ENCODE measurements around the gene VEPH1.

VEPH1 gene

DNA sequence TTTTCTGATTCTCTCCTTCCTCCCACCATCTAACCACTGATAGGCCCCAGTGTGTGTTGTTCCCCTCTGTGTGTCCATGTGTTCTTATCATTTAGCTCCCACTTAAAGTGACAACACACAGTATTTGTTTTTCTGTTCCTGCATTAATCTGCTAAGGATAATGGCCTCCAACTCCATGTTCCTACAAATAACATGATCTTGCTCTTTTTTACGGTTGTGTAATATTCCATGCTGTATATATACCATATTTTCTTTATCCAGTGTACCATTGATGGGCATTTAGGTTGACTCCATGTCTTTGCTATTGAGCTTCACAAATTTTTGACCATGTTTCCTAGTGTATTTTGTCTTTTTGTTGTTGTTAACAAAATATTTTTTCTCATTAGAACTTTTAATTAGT lies 30.6 kb downstream of the VEPH1 start:
- DNase-seq = no peak

DNA sequence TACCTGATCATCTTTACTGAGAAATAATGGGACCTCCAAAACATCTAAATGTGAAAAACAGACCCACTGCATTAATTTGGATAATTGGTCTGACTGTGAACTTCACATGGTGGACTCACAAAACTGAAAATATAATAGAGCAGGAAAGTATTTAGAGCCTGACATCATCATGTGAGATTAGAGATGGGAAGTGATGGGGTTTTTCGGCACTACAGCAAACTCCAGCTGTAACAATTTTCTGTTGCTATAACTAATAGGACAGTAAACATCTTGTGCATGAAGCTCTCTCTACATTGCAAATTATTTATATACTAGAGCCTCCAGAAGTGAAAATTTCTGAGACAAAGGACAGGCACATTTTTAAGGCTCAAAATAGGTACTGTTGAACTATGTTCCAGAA lies 32.2 kb downstream of the VEPH1 start:
- no peak for DNase-seq

DNA sequence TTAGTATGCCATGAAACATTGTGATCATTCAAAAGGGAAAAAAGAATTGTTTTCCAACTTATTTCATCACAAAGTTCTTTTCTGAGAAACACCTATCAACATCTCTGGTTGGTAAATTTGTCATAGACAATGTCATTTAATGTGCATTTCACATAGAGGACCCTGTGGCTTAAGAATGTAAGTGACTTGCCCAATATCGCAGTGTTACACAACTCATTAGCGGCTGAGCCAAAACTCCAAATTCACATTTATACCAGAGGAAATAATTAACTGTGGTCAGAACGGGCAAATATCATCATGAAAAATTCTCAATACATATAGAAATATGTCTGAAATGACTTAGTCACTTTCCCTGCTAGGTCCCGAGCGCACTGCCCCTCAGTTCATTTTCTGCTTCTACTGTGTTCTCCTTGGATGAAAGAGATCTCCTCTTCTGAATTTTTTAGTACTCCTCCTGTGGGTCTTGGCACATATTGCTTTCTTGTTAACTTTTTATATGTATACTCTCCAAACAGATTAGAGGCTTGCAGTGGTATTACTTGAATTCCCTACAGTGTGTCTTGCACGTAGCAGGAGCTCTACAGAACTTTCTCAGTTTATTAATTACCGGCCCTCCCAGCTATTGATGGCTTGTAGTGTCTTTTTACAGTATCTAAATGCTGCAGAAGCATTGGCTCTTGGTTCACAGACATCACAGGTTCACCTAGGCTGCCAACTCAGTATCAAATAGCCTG lies 33.5 kb downstream of the VEPH1 start:
- DNase-seq = peak; percentile 64

DNA sequence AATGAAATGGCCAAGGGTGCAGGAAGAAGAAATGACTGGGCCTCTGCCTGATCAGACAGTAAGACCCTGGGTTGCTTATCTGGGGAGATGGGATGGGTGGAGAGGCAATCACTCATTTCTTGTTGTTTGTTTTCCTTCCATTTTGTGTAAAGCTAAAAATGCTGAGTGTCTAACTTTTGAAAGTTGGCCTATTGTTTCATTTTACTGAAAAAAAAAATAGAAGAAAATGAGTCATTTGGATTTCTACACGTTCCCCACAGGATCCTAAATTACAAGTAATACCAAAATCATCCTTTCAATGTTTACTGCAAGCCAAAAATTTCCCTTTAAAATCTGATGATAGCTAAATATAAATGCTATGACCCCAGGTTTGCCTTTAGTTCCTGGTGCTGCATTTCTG lies 36.0 kb downstream of the VEPH1 start:
- no peak for DNase-seq

DNA sequence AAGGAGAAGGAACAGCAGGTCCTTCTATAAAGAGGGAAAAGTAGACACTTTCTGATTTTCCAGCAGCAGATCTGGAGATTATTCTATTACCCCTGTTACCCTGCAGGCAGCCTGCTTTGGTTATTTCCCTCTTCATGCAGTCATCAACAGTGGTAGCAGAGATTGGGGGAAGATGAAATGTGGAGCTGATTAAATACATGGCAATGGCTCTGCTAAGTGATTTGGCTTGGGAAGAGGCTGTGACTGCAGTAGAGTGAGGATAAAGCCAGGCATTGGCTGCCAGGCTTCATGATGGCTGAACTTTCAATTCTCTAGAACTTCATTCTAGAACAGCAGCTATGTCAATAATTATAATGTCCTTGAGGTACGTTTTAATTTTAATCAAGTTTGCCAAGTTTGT lies 37.5 kb downstream of the VEPH1 start:
- no peak for DNase-seq

DNA sequence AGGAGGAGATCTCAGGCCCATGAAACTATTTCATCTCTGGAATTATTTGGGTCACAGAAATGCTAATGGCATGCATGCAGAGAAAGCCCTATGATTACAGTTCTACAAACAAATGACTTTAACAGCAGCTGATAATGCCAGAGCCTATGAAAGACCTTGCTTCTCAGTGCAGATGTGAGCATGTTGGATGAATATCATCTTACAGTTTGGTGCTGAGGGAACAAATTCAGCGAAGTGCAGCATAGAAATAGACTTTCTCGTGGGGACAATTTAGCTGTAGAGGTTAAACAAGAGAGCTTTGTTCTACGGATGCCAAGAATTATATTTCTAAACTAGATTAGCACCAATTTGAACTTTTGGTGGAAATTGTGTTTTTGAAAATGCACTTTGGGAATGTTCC lies 38.9 kb downstream of the VEPH1 start:
- no peak for DNase-seq

DNA sequence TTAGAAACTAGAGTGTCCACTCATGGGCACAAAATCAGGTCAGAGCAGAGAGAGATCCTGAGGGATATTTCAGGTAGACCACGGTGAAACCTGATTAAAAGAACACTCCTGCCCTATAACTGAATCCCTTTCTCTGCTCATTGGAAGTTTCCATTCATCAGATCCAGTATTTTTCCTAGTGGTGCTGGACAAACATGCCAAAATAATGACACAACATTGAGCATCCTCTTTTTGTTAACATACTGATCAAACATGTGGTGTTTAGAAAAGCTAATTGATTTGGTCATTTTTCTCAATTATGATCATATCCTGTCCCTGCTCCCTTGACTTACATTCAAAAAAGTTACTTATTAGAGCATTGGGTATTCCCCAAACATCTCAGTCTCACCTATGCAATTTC lies 39.4 kb downstream of the VEPH1 start:
- DNase-seq = no peak

DNA sequence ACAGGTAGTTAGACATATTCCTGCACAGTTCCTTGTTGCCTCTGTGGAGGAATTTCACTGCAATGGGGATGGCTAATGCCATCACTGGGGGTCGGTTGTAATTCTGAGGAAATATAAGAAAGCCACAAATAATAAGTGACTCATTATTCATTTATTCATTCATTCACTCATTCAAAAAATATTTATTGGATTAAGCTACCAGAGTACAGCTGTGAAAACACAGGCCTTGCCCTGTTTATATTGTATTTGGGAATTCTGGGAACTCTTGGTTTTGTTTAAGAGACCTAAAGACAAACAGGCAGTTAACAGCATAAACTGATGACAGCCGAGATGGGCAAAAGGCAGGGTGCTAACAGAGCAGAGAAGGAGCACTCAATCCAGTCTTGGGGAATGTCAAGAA lies 43.0 kb downstream of the VEPH1 start:
- no peak for DNase-seq

DNA sequence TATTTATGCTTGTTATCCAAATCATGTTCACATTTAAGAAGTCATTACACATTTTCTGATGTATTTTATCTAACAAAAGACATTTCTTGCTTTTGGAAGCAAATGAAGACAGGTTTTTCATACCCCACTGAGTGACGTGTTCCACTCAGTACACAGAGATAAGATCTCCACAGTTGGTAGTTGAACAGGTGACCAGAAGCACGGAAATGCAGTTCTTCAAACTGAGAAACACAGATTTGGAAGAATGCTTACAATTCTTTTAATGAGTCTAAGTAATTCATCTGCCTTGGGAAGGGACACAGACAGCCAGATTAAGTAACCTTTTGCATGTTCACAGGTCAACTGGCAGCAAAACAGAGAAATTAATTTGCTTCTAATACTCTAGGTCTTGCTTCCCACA lies 43.5 kb downstream of the VEPH1 start:
- DNase-seq = no peak

DNA sequence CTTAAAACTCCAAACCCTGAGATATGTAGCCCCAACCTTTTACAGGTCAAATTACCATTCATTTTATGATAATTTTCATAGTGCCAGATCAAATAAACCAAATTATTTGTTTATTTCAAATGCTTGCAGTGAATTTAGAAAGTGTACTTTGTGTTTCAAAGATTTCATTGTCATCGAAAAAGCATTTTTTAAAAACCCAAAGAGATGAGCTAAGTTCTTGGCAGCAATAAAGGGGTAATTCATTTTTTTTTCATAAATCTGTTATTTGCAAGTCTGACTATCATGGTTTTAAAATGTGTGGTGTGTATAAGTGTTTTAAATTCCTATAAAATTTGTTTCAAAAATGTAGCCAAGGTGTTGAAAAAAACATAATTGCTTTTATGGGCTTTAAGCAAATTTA lies 49.4 kb downstream of the VEPH1 start:
- DNase-seq = no peak

DNA sequence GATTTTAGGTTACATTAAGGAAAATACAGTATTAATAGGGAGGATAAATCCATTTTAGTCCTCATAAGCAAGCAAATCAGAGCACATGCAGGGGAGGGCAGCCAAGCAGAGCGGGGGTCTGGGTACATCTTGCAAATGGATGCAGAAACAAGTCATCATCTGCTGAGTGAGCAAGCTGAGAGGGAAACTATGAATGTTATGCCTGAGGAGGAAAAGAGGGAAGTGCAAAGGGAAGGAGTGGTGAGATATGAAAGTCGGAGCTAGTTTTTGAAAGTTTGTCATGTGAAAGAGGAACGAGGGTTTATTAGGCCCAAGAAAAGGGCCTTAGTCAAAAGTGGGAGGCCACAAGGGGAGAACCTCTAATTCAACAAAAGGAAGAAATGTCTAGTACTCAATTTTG lies 51.1 kb downstream of the VEPH1 start:
- DNase-seq = peak; percentile 14

DNA sequence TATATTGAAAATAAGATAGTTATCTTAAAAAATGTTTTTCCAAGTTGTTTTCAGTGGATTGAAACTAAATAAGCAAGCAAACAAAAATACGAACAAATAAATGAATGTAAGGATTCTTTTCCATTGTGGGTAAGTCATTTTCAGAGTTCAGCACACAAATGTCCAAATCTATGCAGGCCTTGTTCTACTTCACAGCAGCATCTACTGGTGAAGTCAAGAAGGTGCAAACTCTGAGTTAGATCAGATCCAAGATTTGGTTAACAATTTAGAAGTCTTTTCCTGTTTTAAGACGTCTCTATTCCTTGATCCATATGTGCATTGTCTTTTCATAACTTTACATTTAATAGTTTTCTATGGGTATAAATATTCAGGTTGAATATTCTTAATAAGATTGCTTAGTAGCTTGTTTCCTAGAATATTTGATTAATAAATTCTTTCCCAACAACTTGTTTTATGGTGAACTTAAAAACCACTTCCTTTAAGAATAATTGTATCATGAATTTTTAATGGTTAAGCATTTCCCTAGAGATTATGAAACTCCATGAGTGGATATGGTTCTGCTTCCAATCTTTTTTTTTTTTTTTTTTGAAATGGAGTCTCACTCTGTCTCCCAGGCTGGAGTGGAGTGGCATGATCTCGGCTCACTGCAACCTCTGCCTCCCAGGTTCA lies 56.1 kb downstream of the VEPH1 start:
- DNase-seq = peak; percentile 49

DNA sequence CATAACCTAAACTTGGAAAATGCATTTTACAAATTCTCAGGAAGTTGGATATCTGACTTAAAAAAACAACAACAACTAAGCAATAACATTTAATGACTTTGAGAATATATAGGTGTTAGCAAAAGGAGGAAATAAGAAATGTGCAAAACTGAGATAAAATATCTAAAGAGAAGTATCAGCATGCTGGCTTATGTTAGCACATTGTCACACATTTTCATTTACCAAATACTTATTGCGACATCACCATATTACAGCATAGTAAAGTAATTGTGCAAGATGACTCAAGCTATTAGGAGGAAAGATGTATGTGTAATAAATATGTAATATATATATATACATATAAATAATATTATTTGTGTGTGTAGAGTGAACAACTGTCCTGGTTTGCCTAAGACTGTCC lies 57.4 kb downstream of the VEPH1 start:
- peak; percentile 73 for DNase-seq

DNA sequence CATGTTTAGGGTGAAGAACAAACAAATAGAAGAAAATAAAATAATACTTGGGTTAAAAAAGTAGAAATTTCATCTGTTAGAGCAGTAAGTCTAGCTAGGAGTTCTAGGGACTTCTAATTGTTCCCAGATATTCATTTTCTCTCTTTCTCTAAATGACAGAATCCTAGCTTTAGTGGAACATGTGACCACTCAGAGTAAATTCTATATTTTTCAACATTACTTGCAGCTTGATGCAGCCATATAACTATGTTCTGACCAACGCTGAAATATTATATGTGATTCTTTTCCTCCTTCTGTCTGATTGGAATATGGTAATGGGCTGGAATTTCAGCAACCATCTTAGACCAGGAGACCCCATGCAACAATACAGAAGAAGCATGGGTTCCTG lies 58.4 kb downstream of the VEPH1 start:
- DNase-seq = no peak

DNA sequence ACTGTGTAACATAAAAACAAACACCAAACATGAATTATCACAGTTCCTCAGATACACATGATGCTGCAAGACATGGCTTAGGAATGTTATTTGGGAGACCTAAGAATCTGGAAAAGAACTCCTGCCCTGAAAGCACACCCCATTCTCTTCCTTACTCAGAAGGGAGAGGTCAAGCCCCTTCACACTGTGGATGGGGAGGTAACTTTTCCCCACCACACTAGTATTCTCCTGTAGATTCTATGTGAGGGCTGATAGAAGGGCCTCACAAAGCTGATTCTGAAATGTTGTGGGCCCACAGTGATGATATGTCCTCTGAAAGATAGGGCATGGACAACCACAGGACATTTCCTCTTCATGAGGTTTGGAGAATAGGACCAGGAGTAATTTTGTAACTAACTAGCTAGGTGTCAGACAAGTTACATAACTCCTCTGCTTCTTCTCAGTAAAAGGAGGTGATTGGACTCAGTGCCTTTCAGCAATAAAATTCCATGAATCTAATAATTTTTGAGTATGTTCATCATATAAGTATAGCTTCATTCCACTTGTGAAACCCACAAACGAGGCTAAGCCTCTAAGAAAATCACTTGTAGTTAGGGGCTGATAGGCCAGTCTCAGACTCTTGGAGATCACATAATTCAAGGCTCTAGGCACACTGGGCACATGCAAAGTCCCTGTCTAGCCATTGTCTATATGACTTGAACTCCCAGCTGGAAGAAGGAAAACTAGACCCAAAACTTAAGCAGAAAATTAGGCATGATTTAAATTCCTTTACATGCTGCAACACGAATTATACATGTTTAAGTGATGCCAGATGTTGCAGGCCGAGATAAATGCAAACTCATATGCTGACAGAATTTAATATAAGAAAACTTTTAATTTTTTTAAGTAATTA lies 59.1 kb downstream of the VEPH1 start:
- DNase-seq = peak; percentile 30

DNA sequence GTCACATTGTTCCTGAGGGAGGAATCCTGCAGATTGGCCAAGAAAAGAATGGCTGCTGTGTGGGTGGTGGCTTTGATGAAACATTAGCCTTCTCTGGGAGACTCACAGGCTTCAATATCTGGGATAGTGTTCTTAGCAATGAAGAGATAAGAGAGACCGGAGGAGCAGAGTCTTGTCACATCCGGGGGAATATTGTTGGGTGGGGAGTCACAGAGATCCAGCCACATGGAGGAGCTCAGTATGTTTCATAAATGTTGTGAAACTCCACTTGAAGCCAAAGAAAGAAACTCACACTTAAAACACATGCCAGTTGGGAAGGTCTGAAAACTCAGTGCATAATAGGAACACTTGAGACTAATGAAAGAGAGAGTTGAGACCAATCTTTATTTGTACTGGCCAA lies 60.5 kb downstream of the VEPH1 start:
- DNase-seq = no peak

DNA sequence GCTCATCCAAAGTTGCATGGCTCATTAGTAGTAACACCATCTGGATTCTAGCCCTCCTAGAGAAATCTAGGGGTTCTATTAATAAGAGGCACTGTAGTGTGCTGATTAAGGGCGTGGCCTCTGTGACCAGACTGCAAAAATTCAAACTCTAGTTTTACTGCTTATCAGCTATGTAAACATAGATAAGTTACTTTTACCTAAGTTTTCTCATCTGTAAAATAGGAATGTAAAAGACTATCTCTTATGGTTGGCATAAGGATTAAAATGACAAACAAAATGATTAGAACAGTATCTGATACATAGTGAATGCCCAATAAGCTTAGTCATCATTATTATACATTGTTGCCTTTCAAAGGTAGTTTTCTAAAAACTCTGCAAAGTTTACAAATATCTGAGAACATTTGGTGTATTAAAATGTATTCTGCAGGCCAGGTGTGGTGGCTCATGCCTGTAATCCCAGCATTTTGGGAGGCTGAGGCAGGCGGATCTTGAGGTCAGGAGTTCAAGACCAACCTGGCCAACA lies 62.1 kb downstream of the VEPH1 start:
- no peak for DNase-seq

DNA sequence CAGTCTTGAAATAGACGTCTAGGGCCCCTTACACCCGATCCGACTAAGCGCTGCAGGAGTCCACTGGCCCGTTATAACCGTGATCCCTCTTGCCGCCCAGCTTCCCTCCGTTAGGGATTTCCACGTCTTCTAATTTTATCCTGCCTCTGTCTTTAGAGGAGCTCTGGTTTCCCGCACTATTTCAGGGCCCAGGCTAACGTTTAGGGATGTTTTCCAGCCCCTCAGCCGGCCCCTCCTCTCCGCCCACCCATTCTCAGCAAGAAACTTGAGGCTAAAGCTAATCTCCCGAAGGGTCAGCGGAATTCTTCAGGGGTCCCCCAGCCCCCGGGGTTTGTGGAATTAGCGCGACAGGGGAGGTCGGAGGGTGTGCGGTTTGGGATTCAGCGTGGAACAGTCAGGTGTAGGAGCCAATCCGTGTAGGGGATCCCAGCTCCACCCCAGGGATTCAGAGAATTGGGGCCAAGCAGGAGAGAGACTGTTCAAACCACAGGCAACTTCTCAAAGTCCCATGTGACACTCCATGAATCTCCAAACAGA lies 65.0 kb downstream of the VEPH1 start:
- no peak for DNase-seq

DNA sequence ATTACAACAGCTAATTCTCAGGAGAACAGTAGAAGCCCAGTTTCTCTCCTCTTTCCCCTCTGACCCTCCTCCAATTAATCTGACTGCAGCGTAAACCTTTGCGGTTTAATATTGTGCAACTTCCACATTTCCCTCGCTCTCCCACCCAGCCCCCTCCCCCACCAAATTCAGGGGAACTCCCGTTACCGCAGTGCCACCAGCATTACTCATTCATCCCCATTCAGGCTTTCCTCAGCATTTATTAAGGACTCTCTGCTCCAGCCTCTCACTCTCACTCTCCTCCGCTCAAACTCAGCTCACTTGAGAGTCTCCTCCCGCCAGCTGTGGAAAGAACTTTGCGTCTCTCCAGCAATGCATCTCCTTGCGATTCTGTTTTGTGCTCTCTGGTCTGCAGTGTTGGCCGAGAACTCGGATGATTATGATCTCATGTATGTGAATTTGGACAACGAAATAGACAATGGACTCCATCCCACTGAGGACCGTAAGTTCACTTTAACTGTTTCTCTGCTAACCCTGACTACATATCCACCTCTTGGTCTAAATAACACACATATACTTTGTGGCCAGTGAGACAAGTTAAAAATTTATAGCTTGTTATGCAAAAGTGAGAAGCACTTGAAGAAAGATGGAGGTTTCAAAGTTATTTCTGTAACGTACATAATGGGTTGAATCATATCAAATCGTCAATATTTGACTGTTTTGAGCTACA lies 66.5 kb downstream of the VEPH1 start, which contains the start of gene PTX3:
Gene PTX3 (plus strand): TSS at position 268 of the 709 bp plus-strand sequence. CDS start 84 bp downstream, at position 352.
- peak; percentile 64 for DNase-seq

DNA sequence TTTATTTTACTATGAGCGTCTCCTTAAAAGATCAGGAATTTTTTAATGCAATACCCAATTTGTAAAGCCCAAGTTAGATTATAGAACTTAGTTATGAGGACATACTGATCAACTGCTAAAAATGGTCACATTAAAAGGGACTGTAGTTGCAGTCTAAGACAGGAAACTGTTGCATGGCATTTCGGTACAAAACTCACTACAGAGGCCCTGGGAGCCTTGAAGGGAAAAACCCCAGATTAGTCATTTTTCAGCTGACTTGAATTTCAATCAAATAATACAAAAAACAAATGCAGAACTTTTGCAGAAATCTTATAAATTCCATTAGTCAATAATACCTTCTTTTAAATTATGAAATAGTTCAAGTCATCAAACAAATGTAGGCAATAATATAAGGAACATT lies 73.5 kb downstream of the VEPH1 start:
- DNase-seq = peak; percentile 11

DNA sequence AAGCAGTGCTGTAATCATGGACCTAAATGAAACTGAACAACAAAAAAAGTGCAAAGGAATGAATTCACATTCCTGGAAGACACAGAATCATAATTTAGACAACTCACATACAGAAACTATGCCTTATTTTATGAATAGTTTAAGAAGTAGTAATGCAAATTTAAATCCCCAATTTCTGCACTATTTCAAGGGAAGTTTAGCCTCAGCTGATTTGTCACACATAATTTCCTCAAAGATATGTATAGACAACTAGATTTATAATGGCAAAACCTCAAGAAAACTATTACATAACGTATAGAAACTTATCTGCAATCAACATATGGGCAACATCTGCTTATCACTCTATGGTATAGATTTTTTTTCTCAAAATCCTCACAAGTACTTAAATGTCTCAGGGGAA lies 74.4 kb downstream of the VEPH1 start:
- peak; percentile 54 for DNase-seq

DNA sequence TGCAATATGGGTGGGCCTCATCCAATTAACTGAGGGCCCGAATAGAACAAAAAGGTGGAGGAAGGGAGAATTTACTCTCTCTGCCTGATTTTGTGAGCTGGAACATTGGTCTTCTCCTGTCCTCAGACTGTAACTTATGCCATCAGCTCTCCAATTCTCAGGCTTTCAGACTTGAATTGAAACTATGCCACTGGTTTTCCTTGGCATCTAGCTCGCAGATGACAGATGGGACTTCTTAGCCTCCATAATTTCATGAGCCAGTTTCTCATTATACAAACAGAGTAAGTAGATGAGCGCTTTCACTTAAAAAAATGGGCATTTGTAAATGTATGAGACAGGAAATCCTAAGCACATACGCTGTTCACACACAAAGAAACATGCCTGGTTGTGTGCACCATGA lies 75.3 kb downstream of the VEPH1 start:
- no peak for DNase-seq

DNA sequence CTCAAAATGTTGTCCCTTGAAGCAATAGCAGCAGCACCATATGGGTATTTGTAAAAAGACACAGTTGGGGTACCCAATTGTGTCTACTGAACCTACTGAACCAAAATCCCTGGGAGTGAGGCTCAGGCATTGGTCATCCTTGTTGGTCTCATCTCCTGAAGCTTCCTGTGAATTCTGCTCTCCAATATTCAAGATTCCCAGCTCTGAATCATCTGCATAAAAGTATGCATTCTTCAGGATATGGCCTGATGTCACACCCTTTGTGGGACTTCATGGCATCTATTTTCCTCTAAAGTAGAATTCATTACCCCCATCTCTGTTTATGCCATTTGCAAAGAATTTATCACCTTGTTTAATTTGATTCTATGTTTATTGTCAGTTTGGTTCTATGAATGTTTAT lies 79.9 kb downstream of the VEPH1 start:
- DNase-seq = no peak
